ENCODE data around the gene TARBP1.
"Not testable (repeated sequence)": the region's sequence is repeated elsewhere in the genome, so short reads cannot be mapped to it uniquely, and the experiment has no call there.

The TARBP1 gene

GRCh38 chr1:234434706-234435105 lies 44.3 kb downstream of the TARBP1 start:
- DNase-seq (ENCODE audit: low read depth): no peak

GRCh38 chr1:234433563-234434285 lies 45.3 kb downstream of the TARBP1 start:
- no peak for DNase-seq (ENCODE audit: low read depth)

GRCh38 chr1:234431255-234431654 lies 47.7 kb downstream of the TARBP1 start:
- no peak for DNase-seq (ENCODE audit: low read depth)

DNA sequence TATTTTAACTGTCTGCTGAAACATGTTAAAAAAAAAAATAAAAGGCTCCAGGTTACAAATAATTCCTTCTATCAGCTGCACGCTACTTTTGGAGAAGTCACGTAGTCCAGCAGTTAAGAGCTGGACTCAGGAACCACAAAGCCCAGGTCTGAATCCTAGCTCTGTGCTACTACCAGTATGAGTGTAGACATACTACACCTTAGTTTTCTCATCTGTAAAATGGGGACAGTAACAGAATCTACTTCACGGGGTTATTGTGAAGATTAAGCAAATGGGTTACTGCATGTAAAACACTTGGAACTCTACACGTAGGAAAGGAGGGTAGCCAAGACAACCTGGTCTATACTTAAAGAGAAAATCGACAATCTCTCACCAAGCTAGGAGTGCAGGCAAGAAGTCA lies 48.3 kb downstream of the TARBP1 start:
- DNase-seq (ENCODE audit: low read depth): no peak

DNA sequence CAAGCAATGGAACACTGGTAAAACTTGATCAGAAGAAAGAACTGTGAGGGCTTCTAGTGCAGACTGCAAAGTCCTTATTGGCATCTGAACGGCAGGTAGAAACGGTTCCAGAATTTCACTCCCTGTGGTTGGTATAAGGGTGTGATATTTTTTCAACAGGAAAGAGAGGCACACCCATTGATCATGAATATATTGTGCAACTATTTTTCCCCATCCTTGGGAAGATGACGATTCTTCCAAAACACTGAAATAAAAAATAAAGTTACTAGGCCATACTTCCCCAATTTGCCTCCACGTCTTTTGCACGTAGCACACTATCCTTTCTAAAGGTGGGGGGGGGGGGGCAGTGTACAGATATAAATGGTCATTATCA lies 49.6 kb downstream of the TARBP1 start:
- no peak for DNase-seq (ENCODE audit: low read depth)

DNA sequence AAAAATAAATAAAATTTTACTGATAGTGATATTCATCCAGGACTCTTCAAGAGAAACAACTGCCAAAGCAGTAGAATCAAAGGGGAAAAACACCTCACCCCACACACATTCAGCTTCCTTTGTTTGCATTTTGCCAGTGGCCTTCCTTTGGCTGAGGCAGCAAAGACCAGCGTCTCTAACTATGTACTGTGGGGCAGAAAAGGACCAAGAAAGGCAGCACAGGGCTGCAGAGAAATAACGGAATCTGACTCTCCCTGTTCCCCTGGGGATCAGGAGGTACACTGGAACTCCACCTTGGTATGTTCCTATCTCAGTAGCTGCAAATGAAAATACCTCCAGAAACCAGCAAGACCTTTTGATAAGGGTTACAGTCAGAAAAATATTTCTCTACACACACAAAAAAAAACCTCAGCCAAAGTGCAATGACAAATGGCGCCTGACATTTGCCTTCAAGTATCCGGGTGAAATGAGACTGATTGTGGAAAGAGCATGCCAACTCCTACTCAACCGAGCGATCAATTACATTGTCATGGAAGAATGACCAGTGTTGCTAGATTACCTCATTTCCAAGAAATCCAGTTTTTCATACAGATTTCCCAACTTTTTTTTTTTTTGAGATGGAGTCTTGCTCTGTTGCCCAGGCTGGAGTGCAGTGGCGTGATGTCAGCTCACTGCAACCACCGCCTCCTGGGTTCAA lies 50.9 kb downstream of the TARBP1 start:
- no peak for DNase-seq (ENCODE audit: low read depth)

- DNase-seq (ENCODE audit: low read depth): no peak
These were observed 65.0 kb downstream of the TARBP1 start for GRCh38 chr1:234413990-234414389.

DNA sequence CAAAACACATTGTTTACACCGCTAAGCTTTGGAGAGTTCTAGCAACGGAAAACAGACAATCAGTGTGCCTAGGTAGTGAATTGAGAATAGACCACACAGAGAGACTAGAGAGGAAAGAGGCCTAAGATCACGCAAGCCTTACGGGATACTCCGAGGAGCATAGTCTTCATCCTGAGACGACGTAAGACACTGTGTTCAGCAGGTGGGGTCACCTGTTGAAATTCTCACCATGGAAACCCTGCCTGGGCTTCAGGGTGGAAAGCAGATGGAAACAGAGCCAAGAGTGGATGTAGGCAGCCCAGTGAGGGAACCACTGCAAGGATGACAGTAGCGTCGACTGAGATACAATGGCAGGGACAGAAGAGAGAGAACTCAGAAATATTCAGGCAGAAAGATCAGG lies 65.5 kb downstream of the TARBP1 start:
- no peak for DNase-seq (ENCODE audit: low read depth)

DNA sequence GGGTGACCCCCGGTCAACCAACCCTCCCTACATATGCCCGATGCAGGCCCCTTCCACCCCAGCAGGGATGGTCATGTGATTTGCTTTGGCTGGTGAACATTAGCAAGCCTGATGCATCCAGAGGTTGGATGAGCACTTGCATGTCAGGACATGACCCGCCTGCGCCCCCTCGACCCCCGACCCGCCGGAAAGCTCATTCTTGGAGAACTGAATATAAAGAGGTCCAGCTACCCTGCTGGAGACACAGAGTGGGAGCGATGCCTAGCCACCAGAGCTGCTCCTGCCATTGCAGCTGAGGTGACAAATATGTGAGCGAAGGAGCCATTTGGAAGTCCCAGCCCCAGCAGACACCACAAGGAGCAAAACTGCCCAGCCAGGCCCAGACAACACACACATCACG lies 66.1 kb downstream of the TARBP1 start:
- no peak for DNase-seq (ENCODE audit: low read depth)

DNA sequence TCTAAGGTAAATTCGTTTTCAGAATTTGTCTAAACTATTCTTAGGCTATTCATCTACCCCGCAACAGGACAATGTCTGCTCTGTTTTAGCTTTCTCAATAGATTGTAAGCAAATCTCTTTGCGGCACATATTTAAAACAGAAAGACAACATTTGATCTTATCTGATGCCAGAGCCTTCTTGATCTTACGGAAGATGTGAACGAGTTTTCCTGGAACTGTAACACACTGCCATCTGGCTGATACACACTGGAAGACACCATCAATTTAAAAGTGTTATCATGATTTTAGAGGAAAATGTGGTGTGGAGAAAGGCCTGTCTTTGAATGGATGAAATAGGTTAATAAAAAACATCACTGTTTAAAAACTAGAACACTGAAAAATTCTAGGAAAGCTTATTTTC lies 69.7 kb downstream of the TARBP1 start:
- no peak for DNase-seq (ENCODE audit: low read depth)

DNA sequence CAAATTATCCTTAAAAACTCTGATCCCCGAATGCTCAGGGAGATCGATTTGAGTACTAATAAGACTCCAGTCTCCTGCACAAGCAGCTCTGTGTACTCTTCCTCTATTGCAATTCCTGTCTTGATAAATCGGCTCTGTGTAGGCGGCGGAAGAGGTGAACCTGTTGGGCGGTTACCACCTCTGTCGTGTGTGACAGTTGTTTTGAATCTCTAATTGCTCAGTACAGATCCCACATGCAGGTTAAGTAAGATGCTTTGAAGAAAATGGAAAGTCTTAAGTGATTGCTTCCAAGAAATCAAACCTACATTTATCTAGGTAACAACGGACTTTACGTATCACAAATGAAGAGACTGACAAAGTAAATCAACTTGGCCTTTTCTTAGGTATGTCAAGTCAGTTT lies 70.2 kb downstream of the TARBP1 start:
- peak; percentile 51 for DNase-seq (ENCODE audit: low read depth)

- DNase-seq (ENCODE audit: low read depth): no peak
These were observed 72.1 kb downstream of the TARBP1 start for GRCh38 chr1:234406871-234407270.

DNA sequence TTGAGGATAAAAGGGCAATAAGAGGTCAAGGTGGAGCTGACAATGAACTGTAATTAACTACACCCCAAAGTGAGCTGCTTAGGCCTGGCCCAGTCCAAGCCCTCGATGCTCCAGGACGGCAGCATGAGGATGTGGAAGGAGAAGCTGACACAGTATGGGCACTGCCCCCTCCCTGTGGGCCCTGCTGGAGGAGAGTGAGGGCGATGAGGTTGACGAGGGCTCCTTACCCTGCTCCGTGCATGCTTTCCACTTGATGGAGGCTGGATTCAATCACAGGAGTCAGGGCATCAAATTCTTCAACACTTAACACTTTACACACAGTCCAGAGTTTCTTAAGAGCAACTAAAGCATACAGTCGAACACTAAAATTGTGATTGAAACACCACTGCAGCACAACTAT lies 73.3 kb downstream of the TARBP1 start:
- DNase-seq (ENCODE audit: low read depth): no peak

GRCh38 chr1:234402939-234403338 lies 76.0 kb downstream of the TARBP1 start:
- no peak for DNase-seq (ENCODE audit: low read depth)

DNA sequence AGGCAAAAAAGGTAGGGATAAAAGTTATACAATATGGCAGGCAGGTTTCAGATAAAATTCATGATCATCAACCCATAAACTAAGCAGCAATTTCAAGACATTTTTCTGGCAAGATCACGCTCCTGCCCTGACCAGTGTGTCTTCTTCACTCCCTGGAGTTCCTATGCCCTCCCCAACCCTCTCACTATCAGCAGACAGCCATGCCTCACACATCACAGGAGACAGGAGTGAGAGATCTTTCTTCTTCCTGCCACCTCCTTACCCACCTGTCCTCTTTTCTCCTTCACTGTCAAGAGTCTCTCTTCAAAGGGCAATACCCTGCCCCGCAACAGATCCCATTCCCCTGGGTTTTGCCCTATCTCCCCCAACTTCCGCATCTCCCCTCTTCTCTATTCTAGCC lies 77.3 kb downstream of the TARBP1 start:
- no peak for DNase-seq (ENCODE audit: low read depth)

DNA sequence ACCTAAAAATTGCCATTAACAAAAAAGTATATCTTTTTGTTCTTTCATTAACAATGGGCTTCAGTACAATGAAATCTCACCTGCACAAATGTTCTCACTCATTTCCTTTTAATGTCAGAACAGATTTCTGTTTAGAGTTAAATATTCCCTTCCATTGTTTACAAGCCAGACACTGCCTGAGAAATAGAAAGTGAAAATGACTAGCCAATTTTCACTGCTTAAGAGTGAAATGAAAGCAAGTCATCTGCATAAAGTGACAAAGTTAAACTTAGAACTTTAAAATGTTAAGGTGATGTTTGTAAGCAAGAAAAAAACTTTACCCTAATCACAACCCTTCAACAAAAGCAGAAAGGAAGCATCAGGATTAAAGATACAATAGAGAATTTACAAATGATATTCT lies 78.2 kb downstream of the TARBP1 start:
- DNase-seq (ENCODE audit: low read depth): no peak

DNA sequence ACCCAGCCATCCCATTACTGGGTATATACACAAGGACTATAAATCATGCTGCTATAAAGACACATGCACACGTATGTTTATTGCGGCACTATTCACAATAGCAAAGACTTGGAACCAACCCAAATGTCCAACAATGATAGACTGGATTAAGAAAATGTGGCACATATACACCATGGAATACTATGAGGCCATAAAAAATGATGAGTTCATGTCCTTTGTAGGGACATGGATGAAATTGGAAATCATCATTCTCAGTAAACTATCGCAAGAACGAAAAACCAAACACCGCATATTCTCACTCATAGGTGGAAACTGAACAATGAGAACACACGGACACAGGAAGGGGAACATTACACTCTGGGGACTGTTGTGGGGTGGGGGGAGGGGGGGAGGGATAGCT lies 79.5 kb downstream of the TARBP1 start:
- not testable (repeated sequence) for DNase-seq (ENCODE audit: low read depth)

DNA sequence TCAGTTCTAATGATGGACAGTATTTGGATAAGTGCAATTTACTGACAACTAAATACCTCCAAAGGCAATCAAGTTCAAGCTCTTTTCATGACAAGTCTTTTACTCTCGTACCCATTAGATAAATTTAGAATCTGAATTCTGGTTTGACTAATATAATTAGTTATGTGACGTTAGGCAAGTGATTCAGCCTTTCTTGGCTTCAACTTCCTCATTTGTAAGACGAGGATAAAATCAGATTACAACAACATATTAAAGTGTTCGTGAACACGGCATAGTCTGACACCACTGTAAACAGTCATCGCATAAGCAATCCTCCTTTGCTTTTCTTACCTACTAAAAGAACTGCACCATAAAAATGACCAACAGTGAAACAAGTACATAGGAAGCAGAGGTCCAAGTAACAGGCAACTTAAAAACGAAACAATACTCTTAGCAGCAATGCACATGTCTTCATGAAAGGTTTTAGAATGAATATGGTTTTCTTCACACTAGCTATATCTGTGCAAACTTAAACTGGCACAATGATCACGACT lies 80.1 kb downstream of the TARBP1 start:
- DNase-seq (ENCODE audit: low read depth): no peak

DNA sequence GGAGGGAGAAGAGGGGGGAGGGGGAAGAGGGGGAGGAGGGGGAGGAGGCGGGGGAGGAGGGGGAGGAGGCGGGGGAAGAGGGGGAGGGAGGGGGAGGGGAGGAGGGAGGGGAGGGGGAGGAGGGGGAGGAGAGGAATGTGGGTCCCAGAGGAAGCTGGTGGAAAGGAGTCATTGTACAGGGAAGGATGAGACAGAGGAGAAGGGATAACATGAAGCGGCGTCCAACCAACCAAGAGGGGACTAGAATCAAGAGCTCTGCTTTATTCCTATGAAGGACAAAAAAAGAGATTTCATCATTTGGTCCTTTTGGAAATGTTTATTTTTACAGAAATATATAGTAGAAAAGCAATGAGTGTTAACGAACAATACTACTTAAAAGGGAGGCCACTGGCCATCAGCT lies 81.2 kb downstream of the TARBP1 start:
- DNase-seq (ENCODE audit: low read depth): no peak

DNA sequence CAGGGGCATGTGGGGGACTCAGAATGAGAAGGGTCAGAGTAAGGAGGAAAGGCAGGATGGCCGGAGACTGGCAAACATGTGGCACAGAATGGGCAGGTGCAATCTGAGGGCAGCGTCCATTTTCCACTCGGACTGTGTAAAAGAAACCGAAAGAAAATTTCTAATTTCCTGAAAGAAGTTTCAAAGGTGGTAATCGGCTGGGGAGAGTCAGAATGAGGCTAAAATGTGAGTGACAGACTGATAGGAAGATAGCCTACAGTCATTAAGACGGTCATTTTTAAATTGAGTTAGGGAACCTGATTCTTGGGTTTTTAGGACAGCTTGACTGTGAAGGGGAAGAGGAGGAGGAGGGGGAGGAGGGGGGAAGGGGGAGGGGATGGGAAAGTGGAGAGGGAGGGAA lies 82.1 kb downstream of the TARBP1 start:
- no peak for DNase-seq (ENCODE audit: low read depth)

GRCh38 chr1:234396092-234396491 lies 82.9 kb downstream of the TARBP1 start:
- no peak for DNase-seq (ENCODE audit: low read depth)

DNA sequence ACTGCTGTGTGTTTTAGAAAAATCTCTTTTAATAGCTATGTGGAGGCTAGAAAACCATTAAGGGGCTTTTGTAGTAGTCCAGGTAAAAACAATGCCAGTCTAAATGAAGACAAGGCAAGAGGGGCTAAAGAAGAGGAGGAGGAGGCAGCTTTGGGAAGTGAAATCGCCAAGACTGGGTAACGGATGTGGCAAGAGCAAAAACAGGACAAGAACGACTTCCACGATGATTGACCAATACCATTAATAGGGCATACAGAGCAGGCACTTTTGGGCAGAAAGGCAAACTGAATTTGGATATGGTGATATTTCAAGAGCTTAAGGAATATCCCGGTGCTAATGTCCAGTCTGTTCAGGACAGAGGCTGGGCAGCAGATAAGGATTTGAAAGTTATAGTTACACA lies 83.7 kb downstream of the TARBP1 start:
- no peak for DNase-seq (ENCODE audit: low read depth)

- DNase-seq (ENCODE audit: low read depth): no peak
These were observed 85.8 kb downstream of the TARBP1 start for GRCh38 chr1:234393190-234393589.

GRCh38 chr1:234388094-234388493 lies 90.9 kb downstream of the TARBP1 start:
- no peak for DNase-seq (ENCODE audit: low read depth)

Measured in T follicular helper cell (primary cell).